Measurements from ENCODE around the gene TBC1D4.

DNA sequence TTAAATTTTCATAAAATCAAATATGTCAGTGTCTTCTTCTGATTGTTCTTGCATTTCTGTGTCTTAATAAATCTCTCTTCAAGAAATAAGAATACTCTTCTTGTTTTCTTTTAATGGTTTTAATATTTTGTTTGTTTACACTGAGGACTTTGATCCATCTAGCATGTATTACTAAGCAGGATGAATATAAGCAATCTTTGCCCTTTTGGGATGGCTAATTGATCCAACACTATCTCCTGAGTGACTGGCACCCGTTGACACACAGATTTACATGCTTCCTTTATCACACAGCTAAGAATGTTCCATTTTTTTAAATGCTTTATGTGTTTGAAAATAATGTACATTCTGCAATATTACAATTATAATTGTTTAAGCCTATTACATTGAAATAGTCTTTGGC, 134.5 kb downstream of the TBC1D4 start:
- TF ChIP-seq TAF1 (IDR thresholded peaks at IDR 0.05; ENCODE audit: borderline replicate concordance, insufficient read depth, low read length), result no peak
- no peak for TF ChIP-seq SIN3A (IDR thresholded peaks at IDR 0.05; ENCODE audit: borderline replicate concordance, insufficient read depth, low read length)
- no peak for TF ChIP-seq POLR2AphosphoS5 (IDR thresholded peaks at IDR 0.05; ENCODE audit: low read depth, low read length)
- no peak for TF ChIP-seq FOXP2 (optimal IDR thresholded peaks at IDR 0.05; ENCODE audit: borderline replicate concordance, extremely low read depth, extremely low read length, insufficient read depth)
- TF ChIP-seq, protein P1, sequence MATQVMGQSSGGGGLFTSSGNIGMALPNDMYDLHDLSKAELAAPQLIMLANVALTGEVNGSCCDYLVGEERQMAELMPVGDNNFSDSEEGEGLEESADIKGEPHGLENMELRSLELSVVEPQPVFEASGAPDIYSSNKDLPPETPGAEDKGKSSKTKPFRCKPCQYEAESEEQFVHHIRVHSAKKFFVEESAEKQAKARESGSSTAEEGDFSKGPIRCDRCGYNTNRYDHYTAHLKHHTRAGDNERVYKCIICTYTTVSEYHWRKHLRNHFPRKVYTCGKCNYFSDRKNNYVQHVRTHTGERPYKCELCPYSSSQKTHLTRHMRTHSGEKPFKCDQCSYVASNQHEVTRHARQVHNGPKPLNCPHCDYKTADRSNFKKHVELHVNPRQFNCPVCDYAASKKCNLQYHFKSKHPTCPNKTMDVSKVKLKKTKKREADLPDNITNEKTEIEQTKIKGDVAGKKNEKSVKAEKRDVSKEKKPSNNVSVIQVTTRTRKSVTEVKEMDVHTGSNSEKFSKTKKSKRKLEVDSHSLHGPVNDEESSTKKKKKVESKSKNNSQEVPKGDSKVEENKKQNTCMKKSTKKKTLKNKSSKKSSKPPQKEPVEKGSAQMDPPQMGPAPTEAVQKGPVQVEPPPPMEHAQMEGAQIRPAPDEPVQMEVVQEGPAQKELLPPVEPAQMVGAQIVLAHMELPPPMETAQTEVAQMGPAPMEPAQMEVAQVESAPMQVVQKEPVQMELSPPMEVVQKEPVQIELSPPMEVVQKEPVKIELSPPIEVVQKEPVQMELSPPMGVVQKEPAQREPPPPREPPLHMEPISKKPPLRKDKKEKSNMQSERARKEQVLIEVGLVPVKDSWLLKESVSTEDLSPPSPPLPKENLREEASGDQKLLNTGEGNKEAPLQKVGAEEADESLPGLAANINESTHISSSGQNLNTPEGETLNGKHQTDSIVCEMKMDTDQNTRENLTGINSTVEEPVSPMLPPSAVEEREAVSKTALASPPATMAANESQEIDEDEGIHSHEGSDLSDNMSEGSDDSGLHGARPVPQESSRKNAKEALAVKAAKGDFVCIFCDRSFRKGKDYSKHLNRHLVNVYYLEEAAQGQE (IDR thresholded peaks at IDR 0.05; ENCODE audit: insufficient read depth in 1 of 2, low read depth in 2 of 2, low read length in 2 of 2), result no peak
